Liver (tissue), 3 donors: ENCODE measurements around the gene FAM170B.

Experiments used
- FOXA1 ChIP-seq: IDR thresholded peaks from 2 replicates; pipeline ENCODE4 v1.6.1; 2016; ENCODE audit warnings: antibody characterized with exemption
- NR2F2 ChIP-seq: IDR thresholded peaks from 2 replicates; pipeline ENCODE4 v1.6.1; 2016; ENCODE audit warnings: antibody characterized with exemption
- TAF1 ChIP-seq: conservative IDR thresholded peaks from 2 replicates; pipeline ENCODE4 v1.6.1; 2016; ENCODE audit warnings: antibody characterized with exemption, mild to moderate bottlenecking
- YY1 ChIP-seq: IDR thresholded peaks from 2 replicates; pipeline ENCODE4 v1.6.1; 2016; ENCODE audit warnings: antibody characterized with exemption, mild to moderate bottlenecking
- TF ChIP-seq, protein P1 (sequence below): fragments of 150-350 bp; IDR thresholded peaks from 2 replicates; pipeline ENCODE4 v1.5.1; 2017; ENCODE audit warnings: improper control_type of control experiment, low read depth, low read length; ENCODE audit not compliant: missing input control
- donor health status: healthy.
- donor health status: healthy.

- no peak for TF ChIP-seq TAF1
- TF ChIP-seq, protein P1, sequence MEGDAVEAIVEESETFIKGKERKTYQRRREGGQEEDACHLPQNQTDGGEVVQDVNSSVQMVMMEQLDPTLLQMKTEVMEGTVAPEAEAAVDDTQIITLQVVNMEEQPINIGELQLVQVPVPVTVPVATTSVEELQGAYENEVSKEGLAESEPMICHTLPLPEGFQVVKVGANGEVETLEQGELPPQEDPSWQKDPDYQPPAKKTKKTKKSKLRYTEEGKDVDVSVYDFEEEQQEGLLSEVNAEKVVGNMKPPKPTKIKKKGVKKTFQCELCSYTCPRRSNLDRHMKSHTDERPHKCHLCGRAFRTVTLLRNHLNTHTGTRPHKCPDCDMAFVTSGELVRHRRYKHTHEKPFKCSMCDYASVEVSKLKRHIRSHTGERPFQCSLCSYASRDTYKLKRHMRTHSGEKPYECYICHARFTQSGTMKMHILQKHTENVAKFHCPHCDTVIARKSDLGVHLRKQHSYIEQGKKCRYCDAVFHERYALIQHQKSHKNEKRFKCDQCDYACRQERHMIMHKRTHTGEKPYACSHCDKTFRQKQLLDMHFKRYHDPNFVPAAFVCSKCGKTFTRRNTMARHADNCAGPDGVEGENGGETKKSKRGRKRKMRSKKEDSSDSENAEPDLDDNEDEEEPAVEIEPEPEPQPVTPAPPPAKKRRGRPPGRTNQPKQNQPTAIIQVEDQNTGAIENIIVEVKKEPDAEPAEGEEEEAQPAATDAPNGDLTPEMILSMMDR = no peak
- no peak for TF ChIP-seq NR2F2
- no peak for TF ChIP-seq FOXA1
- TF ChIP-seq YY1 = no peak
Observed at GRCh38 chr10:49175587-49176309, 41.9 kb upstream of the FAM170B start.
